ENCODE measurements around the gene GNAQ.
A peak's percentile ranks its signal among the peaks of the same experiment; 100 is the strongest.
"Not testable (repeated sequence)": the region's sequence is repeated elsewhere in the genome, so short reads cannot be mapped to it uniquely, and the experiment has no call there.

The GNAQ gene

DNA sequence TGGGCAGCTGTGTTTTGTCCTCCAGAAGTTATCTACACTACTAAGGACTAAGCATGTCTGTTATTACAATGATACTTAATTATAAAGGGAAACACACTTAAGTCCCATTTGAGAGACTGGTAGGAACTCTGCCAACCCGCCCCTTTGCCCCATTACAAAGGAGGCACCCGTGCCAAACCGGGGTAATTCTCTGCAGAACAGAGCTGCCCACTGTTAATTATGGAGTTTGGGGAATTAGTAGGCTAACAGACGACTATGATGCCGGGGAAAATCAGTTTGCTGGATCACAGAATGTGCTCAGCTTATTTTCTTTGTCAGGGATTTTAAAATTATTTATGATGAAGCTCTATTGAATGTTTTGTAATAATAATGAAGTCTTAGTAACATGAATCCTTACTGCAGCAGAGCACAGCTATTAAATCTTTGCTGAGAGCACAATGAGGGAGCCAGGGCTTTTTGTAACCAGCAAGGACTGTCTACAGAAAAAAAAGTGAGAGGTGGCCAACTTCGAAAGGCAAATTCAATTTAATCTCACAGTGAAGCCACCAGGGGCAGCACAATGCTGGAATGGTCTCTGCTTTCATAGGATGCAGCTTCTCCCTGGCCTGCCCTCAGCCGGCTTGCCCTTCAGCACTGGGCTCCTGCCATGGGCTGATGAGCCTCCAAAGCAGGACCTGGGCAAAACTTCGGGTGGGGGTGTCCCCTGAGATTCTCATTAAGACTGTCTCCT, 134.5 kb downstream of the GNAQ start:
- peak; percentile 9 for DNase-seq

GRCh38 chr9:77896269-77896937, 135.2 kb downstream of the GNAQ start:
- no peak for DNase-seq

DNA sequence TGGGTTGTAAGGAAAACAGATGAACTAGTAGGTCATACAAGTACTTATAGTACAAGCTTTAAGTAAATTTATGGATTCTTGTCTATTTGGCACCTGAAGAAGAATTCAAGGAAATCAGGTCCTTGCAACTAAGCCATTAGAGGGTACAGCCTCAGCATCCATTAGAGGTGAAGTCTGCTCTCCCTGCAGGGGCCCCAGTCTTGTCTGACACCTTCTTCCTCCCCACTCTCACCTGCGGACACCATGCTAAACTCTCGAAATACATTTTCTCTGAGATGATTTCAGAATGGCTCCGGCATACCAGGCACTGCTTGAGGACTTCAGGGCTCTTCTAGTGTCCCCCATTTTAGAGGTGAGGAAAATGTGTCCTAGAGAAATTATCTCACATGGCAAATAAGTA, 137.9 kb downstream of the GNAQ start:
- DNase-seq: no peak

DNA sequence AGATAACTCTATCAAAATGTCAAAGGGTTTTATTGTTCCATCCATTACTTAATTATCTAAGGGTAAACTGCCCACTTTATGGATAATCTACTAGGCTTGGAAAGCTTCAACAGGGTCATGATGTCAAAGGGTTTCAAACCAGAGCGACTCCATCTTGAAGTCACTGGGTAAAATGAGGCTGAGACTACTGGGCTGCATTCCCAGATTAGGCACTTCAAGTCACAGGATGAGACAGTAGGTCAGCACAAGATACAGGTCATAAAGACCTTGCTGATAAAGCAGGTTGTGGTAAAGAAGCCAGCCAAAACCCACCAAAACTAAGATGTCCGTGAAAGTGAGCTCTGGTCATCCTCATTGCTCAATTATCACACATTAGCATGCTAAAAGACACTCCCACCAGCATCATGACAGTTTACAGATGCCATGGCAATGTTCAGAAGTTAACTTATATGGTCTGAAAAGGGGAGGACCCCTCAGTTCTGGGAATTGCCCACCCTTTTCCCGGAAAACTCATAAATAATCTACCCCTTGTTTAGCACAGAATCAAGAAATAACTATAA, 138.6 kb downstream of the GNAQ start:
- no peak for DNase-seq

- DNase-seq: no peak
Measured at GRCh38 chr9:77892171-77892570, 139.4 kb downstream of the GNAQ start.

DNA sequence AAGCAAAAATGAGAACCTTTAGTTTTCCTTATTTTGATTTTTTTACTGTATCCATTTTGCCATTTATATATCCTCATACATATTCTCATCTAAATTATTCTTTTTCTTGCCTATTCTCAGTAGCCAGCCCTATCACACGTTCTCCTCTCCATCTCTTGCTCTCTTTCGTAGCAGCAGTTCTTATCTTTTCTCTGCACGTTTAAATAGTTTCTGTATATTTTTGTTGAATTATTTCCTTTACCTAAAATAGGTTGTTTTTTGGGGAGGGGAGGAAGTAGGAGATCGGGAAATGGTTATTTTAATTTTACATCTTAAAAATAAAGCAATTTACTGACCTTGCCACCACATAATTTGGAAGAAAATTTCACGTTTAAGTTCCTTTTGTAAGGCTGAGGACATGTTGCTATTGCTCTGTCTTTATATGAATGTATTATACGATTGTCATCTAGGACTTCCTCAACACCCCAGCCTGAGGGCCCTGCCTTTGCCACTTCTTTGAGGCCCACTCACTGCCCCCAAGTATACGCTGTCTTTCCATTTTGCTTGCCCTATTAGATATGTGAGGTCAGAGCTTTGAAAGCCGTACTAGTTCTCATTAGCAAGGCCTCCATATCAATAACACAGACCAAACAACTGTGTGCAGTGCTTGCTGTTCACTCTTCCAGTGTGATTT, 140.3 kb downstream of the GNAQ start:
- no peak for DNase-seq

- DNase-seq: no peak
Measured at GRCh38 chr9:77887662-77888061, 143.9 kb downstream of the GNAQ start.

DNA sequence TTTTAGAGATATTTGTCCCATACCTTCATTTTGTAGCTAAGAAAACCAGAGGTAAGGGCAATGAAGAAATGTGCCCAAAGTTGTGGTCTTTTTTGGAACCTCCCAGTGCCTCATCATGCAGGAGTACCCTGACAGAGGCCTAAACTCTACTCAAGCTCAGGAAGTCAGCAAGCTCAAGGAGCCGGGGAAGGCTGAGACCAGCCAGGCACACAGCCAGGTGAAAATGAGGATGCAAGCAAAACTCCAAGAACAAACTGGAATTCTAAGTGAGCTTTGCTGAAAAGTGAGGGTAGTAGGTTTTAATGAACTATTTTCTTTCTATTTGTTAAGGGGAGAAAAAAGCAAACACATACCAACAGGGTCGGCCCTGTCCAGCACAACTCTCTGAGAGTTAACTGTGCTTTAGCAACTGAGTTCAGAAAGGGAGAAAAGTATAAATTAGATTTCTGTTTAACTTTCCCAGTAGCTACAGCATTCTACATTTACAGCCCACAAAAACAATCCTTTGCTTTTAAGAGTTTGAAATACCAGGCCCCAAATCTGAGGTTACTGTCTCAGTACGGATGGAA, 146.4 kb downstream of the GNAQ start:
- no peak for DNase-seq

GRCh38 chr9:77883846-77884771, 147.5 kb downstream of the GNAQ start:
- DNase-seq: peak; percentile 61

DNA sequence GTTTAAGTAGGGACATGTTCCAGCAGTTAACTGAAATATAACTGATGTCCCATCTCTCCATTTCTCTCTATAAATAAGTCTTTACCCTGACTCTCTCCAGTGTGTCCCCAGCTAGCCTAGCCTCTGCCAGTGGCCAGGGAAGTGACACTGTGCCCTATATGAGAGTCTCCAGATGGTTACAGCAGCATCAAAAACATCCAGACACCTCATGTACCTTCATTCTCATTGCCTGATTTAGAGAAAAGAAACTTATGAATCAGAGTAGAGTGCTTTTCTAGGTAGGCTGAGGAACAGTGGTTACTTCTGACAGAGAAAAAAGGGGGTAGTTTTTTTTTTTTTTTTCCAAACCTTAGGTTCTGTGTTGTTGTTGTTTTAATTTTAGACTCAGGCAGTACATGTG, 148.5 kb downstream of the GNAQ start:
- no peak for DNase-seq

DNA sequence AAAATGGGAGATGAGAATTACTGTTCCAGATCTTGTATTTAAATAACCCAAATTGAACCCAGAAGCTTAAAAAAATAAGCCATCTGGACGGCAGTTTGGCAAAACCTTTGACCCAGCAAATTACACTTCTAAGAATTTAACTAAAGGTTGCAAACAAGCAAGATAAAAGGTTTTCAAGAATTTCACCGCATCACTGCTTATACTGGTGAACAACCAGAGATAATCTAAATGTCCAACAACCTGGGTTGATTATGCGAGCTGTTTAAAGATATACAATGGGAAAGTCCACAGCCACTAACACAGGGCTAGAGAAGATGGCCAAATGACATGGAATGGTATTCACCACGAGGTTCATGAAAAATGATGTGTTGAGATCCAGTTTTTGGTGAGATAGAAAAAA, 149.3 kb downstream of the GNAQ start:
- no peak for DNase-seq

- DNase-seq: not testable (repeated sequence)
Measured at GRCh38 chr9:77881634-77882033, 150.0 kb downstream of the GNAQ start.

DNA sequence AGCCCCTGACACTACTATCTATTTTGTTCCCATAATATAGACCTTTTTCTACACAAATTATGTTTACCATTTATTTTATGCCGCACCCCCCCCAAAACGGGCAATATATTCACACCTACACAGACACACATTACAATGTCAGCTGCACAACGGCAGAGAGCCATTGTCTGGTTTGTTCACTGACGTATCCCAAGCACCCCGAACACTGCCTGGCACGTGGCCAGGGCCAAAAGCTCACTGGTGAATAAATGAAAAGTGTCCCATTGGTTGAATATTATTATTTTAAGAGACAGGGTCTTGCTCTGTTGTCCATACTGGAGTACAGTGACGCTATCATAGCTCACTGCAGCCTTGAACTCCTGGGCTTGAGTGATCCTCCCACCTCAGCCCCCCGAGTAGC, 150.5 kb downstream of the GNAQ start:
- DNase-seq: no peak

DNA sequence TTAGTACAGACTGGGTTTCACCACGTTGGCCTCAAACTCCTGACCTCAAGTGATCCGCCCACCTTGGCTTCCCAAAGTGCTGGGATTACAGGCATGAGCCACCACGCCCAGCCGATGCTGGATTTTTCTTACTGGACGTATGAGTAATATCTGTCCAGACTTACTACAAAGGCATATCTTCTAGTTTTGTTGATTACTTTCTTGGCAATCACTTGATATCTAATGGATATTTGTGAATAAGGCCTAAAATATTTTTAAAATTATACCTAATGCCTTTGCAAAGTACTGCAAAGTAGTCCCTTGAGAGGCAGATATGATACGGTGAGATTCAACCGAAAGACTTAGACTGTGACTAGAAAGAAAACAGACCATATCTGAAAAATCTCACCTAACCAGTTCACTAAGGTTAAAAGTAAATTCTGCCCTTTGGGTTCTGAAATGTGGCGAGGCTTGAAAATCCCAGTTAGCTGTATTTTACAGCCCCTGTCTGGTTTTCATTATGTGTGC, 152.1 kb downstream of the GNAQ start:
- peak; percentile 54 for DNase-seq

GRCh38 chr9:77878793-77879192, 152.8 kb downstream of the GNAQ start:
- DNase-seq: not testable (repeated sequence)

- no peak for DNase-seq
Measured at GRCh38 chr9:77877976-77878375, 153.6 kb downstream of the GNAQ start.

DNA sequence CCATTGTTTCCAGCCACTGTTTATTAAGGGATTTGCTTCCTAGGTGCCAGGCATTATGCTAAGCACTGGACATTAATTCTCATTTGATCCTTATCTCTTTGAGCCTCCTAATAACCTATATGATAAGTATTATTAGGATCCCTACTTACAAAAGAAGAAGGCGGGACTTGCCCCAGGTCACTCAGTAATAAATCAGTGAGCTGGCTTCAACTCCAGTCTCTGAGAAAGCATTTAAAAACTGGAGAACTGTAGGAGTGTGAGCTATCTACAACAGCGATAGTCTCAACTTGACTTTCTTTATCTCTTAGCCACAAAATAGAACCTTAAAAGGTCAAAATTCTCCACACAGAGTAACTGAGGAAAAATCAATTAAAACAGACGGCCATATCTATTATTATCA, 155.0 kb downstream of the GNAQ start:
- DNase-seq: no peak

GRCh38 chr9:77876091-77876490, 155.5 kb downstream of the GNAQ start:
- DNase-seq: peak; percentile 50

- no peak for DNase-seq
Measured at GRCh38 chr9:77872863-77873262, 158.7 kb downstream of the GNAQ start.

- DNase-seq: no peak
Measured at GRCh38 chr9:77872177-77872576, 159.4 kb downstream of the GNAQ start.

GRCh38 chr9:77871483-77871882, 160.1 kb downstream of the GNAQ start:
- DNase-seq: no peak

GRCh38 chr9:77866878-77867277, 164.7 kb downstream of the GNAQ start:
- no peak for DNase-seq
